ENCODE measurements around the gene AGAP1. TPM values are rescaled to one million over a fixed set of nuclear protein-coding genes. Genes with fewer than 3 reads are reported as not detected.

AGAP1 gene
- polyA plus RNA-seq, 1 experiment: 12.4 TPM

DNA sequence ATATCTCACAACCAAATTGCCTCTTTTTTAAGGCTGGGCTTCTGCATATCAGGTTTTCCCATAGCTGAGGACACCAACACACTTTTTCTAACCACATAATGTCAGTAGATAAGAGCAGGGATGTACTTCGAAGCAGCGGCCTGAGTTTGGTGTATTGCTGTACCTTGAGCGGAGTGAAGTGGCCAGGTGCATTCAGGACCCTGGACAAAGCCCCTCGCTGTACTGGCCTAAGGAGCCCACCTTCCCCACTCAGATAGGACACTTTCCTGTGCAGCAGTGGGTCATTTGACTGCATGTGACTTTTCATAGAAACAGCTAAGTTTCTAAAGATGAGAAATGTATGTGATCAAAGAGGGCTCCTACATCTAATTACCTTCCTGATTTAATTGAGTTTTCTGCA, 461.8 kb downstream of the AGAP1 start:
- Histone ChIP-seq H3K27ac (ENCODE audit: low read depth, low read length) (no peak overlapping the region), H3K4me3 (ENCODE audit: low read depth, low read length) (no peak overlapping the region), H3K27me3 (ENCODE audit: control insufficient read depth, insufficient read depth, low read length) (no peaks in the 10 kb centered on the region), H3K9me3 (ENCODE audit: control insufficient read depth, insufficient read depth, low read length) (no peaks in the 10 kb centered on the region)
- no peak for DNase-seq (ENCODE audit: low read depth, low spot score)
- ChIA-PET POLR2A (no interaction called here), CTCF (no interaction called here)
- TF ChIP-seq, protein P1, sequence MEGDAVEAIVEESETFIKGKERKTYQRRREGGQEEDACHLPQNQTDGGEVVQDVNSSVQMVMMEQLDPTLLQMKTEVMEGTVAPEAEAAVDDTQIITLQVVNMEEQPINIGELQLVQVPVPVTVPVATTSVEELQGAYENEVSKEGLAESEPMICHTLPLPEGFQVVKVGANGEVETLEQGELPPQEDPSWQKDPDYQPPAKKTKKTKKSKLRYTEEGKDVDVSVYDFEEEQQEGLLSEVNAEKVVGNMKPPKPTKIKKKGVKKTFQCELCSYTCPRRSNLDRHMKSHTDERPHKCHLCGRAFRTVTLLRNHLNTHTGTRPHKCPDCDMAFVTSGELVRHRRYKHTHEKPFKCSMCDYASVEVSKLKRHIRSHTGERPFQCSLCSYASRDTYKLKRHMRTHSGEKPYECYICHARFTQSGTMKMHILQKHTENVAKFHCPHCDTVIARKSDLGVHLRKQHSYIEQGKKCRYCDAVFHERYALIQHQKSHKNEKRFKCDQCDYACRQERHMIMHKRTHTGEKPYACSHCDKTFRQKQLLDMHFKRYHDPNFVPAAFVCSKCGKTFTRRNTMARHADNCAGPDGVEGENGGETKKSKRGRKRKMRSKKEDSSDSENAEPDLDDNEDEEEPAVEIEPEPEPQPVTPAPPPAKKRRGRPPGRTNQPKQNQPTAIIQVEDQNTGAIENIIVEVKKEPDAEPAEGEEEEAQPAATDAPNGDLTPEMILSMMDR (IDR thresholded peaks at IDR 0.05; ENCODE audit: low read depth, low read length): no peak

DNA sequence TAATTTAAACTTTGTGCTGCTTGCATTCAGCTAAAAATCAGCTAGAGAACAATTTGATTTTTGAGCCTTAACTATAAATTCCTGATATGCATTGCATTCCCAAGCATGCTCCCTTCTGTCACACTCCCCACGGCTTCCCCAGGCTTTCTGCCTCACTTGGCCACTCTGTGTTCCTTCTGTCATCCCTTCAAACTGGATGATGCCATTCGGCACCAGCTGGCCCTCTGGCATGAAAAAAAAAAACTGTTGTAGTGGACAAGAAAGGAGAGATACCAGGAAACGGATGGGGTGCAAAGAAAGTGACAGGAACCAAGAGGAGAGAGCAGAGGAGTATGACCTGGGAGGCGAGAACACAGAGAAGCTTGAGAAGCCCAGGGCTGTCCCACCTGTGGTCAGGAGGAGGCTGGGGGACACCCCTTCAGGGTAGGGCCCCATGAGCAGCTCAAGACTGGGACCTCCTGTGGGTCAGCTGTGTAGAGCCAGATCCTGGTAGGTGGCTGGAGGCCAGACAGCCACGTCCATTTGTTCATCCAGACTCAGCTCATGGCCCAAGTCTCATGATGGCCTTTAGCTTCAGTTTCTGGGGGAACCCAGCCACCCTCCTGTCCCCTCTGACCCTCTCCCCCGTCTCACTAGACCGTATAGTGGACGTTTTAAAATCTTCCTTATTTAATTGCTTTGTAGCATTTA, 462.6 kb downstream of the AGAP1 start:
- POLR2A ChIA-PET: no interaction called here
- H3K27ac ChIP-seq (ENCODE audit: low read depth, low read length): no peak overlapping the region
- no peak overlapping the region for H3K4me3 ChIP-seq (ENCODE audit: low read depth, low read length)
- DNase-seq (ENCODE audit: low read depth, low spot score): no peak
- no peaks in the 10 kb centered on the region for H3K9me3 ChIP-seq (ENCODE audit: control insufficient read depth, insufficient read depth, low read length)
- TF ChIP-seq, protein P1 (IDR thresholded peaks at IDR 0.05; ENCODE audit: low read depth, low read length): no peak
- H3K27me3 ChIP-seq (ENCODE audit: control insufficient read depth, insufficient read depth, low read length): no peaks in the 10 kb centered on the region
- CTCF ChIA-PET: interaction anchor here (2.0 kb wide), 1 partner anchor 177 kb away, joined by 8 read pairs; no protein-coding TSS in a partner anchor

DNA sequence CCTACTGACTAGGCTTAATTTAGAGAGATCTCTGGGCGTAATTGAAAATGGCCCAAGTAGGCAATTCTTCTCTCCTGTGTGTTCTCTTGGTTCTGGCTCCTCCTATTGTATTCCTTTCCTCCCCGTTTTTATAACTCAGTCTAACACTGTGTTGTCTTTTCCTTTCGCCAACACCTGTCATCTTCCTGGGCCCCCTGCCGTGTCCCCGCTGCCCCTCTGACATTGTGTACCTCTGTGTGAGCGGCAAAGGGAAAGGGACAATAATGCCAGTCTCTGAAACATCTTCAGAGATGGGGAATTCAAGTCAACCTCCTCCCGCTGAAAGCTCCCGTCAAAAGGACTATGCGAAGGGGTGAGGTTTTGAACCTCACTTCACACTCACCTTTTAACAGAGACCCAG, 463.4 kb downstream of the AGAP1 start:
- ChIA-PET CTCF (interaction anchor here (2.0 kb wide), 1 partner anchor 177 kb away, joined by 8 read pairs; no protein-coding TSS in a partner anchor), POLR2A (no interaction called here)
- H3K27ac ChIP-seq (ENCODE audit: low read depth, low read length): no peak overlapping the region
- H3K9me3 ChIP-seq (ENCODE audit: control insufficient read depth, insufficient read depth, low read length): no peaks in the 10 kb centered on the region
- H3K4me3 ChIP-seq (ENCODE audit: low read depth, low read length): no peak overlapping the region
- no peak for DNase-seq (ENCODE audit: low read depth, low spot score)
- H3K27me3 ChIP-seq (ENCODE audit: control insufficient read depth, insufficient read depth, low read length): no peaks in the 10 kb centered on the region
- TF ChIP-seq, protein P1 (IDR thresholded peaks at IDR 0.05; ENCODE audit: low read depth, low read length): no peak

DNA sequence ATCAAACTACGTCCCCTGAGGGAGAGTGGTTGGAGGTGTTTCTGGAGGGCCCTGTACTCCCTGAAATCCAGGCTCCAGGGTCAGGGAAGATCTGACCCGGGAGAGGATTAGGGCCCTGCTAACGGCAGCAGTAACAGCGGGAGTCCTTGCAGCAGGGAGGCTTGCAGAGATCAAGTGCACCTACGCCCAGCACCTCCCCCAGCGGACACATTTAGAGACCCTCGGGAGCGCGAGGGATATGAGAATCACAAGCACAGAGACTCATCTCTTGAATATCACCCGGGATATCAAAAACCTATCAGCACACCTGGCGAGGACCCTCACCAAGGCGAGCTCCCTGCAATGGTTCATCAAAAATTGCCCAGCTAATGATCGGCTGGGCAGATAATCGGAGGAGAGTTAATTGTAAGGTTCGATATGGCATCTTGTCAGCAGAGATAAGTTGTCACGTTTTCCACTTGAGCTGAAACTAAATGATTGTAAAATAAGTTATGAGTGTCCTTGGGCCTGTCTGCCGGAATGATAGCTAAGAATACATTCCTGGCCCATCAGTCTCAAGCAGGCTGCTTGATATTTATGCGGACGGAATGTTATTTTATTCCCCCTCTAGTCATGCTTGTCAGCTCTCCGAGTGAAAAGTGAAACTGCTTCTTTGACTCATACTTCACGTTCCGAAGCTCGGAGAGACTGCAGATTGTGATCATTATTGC, 464.5 kb downstream of the AGAP1 start:
- H3K27ac ChIP-seq (ENCODE audit: low read depth, low read length): no peak overlapping the region
- ChIA-PET CTCF (interaction anchor here (2.0 kb wide), 1 partner anchor 179 kb away, joined by 8 read pairs; no protein-coding TSS in a partner anchor), POLR2A (no interaction called here)
- no peaks in the 10 kb centered on the region for H3K27me3 ChIP-seq (ENCODE audit: control insufficient read depth, insufficient read depth, low read length)
- H3K4me3 ChIP-seq (ENCODE audit: low read depth, low read length): no peak overlapping the region
- no peaks in the 10 kb centered on the region for H3K9me3 ChIP-seq (ENCODE audit: control insufficient read depth, insufficient read depth, low read length)
- no peak for DNase-seq (ENCODE audit: low read depth, low spot score)
- TF ChIP-seq, protein P1 (IDR thresholded peaks at IDR 0.05; ENCODE audit: low read depth, low read length): no peak

DNA sequence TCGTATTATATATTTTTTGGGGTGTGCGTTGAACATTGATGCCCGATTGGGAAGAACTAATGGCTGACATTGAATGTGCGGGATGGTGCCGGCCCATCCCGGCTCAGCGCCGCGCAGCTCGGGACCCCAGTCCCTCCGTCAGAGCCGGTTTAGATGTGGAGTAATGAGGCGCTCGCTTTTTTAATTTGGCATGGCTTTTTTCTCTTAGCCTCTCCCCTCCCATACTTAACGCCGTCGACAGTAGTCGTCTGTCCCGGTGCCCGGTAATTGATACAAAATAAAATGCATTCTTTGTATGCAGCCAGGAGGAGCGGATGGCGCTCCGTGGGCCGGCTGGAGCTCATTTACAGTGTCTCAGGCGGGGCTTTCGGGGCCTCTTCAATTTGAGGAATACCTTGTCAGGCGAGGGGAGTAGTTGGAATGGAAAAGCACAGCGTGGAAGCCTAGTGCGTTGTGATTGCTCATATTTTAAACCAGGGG, 465.1 kb downstream of the AGAP1 start:
- CTCF ChIA-PET: no interaction called here
- H3K4me3 ChIP-seq (ENCODE audit: low read depth, low read length): no peak overlapping the region

More for the DNA sequence above, 465.1 kb downstream of the AGAP1 start:
- DNase-seq (ENCODE audit: low read depth, low spot score): no peak
- Histone ChIP-seq H3K27ac (ENCODE audit: low read depth, low read length) (no peak overlapping the region), H3K27me3 (ENCODE audit: control insufficient read depth, insufficient read depth, low read length) (no peaks in the 10 kb centered on the region), H3K9me3 (ENCODE audit: control insufficient read depth, insufficient read depth, low read length) (no peaks in the 10 kb centered on the region)
- POLR2A ChIA-PET: no interaction called here
- TF ChIP-seq, protein P1 (IDR thresholded peaks at IDR 0.05; ENCODE audit: low read depth, low read length): no peak

Data from AG04450 (cell line).